GM23338 (cell line): ENCODE results near the gene C14orf119. TPM values are rescaled to one million over a fixed set of nuclear protein-coding genes. Genes with fewer than 3 reads are reported as not detected.

Experiments used
- ATAC-seq: fragments of 200-7000 bp; cut with Tn5 transposase; 3 replicates; pipeline ENCODE4 v1.9.1; 2020
- DNase-seq: peaks from one replicate; pipeline ENCODE4 v3.0.0-alpha.2; 2015; ENCODE audit warnings: low spot score
- H2AFZ ChIP-seq: fragments of 200-600 bp; sonication (generic); 2 replicates; pipeline ENCODE4 v1.8.0; 2016; ENCODE audit warnings: antibody characterized with exemption, mild to moderate bottlenecking, moderate library complexity
- H3F3A ChIP-seq: fragments of 200-600 bp; sonication (generic); replicated peaks from 2 replicates; pipeline ENCODE4 v1.8.0; 2017; ENCODE audit warnings: antibody characterized with exemption, mixed run types, low read depth
- H3K27ac ChIP-seq: fragments of 200-600 bp; sonication (generic); 2 replicates; pipeline ENCODE4 v1.6.1; 2016; ENCODE audit warnings: low read depth
- H3K27me3 ChIP-seq: fragments of 200-600 bp; sonication (generic); 2 replicates; pipeline ENCODE4 v1.8.0; 2016; ENCODE audit warnings: mild to moderate bottlenecking, mixed run types, moderate library complexity; ENCODE audit not compliant: insufficient read depth
- H3K36me3 ChIP-seq: fragments of 200-600 bp; sonication (generic); 2 replicates; pipeline ENCODE4 v1.8.0; 2016; ENCODE audit warnings: mild to moderate bottlenecking; ENCODE audit not compliant: insufficient read depth
- H3K4me1 ChIP-seq: fragments of 200-600 bp; sonication (generic); 2 replicates; pipeline ENCODE4 v1.8.0; 2016; ENCODE audit warnings: mild to moderate bottlenecking, moderate library complexity; ENCODE audit not compliant: insufficient read depth
- H3K4me2 ChIP-seq: fragments of 200-600 bp; sonication (generic); 2 replicates; pipeline ENCODE4 v1.7.1; 2017; ENCODE audit warnings: mixed run types
- H3K4me3 ChIP-seq: fragments of 200-600 bp; sonication (generic); 2 replicates; pipeline ENCODE4 v1.6.1; 2016; ENCODE audit warnings: mixed run types
- H3K79me2 ChIP-seq: fragments of 200-600 bp; sonication (generic); replicated peaks from 2 replicates; pipeline ENCODE4 v1.8.0; 2017; ENCODE audit warnings: mild to moderate bottlenecking; ENCODE audit not compliant: insufficient read depth
- H3K9me2 ChIP-seq: fragments of 200-600 bp; sonication (generic); 2 replicates; pipeline ENCODE4 v1.8.0; 2017; ENCODE audit not compliant: insufficient read depth
- H4K20me1 ChIP-seq: fragments of 200-600 bp; sonication (generic); replicated peaks from 2 replicates; pipeline ENCODE4 v1.8.0; 2017; ENCODE audit warnings: mild to moderate bottlenecking; ENCODE audit not compliant: insufficient read depth
- H3K27ac Mint-ChIP-seq: 2 replicates; pipeline ENCODE4 v1.8.0; 2020; ENCODE audit warnings: inconsistent platforms, mild to moderate bottlenecking, moderate library complexity, mixed read lengths
- H3K27me3 Mint-ChIP-seq: 3 replicates; pipeline ENCODE4 v1.8.0; 2022; ENCODE audit warnings: low read depth, mild to moderate bottlenecking, moderate library complexity, mixed read lengths, inconsistent platforms; ENCODE audit not compliant: insufficient read depth, poor library complexity
- H3K36me3 Mint-ChIP-seq: 3 replicates; pipeline ENCODE4 v1.8.0; 2021; ENCODE audit warnings: low read depth, mild to moderate bottlenecking, inconsistent platforms, moderate library complexity, mixed read lengths
- H3K4me1 Mint-ChIP-seq: 3 replicates; pipeline ENCODE4 v1.8.0; 2020; ENCODE audit warnings: mild to moderate bottlenecking, inconsistent platforms, mixed read lengths
- H3K4me3 Mint-ChIP-seq: 3 replicates; pipeline ENCODE4 v1.8.0; 2021; ENCODE audit warnings: moderate library complexity, mild to moderate bottlenecking, inconsistent platforms, mixed read lengths
- H3K9me3 Mint-ChIP-seq: 3 replicates; pipeline ENCODE4 v1.8.0; 2020; ENCODE audit warnings: moderate library complexity, mild to moderate bottlenecking, inconsistent platforms, mixed read lengths
- CTCF ChIP-seq, 2 experiments: fragments of 200-600 bp in 1 of 2; sonication (generic) in 1 of 2; conservative IDR thresholded peaks; 2 replicates each; pipeline versions ENCODE4 v1.5.1 to v1.6.1; 2016 to 2017; ENCODE audit warnings: antibody characterized with exemption in 2 of 2, low read depth in 2 of 2, mild to moderate bottlenecking in 2 of 2, moderate library complexity in 1 of 2
- JUNB ChIP-seq: IDR thresholded peaks from one replicate; pipeline ENCODE4 v1.6.1; 2016; ENCODE audit warnings: antibody characterized with exemption; ENCODE audit not compliant: unreplicated experiment
- NANOG ChIP-seq: IDR thresholded peaks from 2 replicates; pipeline ENCODE4 v1.6.1; 2016; ENCODE audit warnings: antibody characterized with exemption, borderline replicate concordance
- POLR2AphosphoS5 ChIP-seq: IDR thresholded peaks from 2 replicates; pipeline ENCODE4 v1.6.1; 2016; ENCODE audit warnings: antibody characterized with exemption, low read depth
- ZNF331 ChIP-seq: fragments of 250-450 bp; sonication (Bioruptor Pico); IDR thresholded peaks from 2 replicates; pipeline ENCODE4 v1.5.0; 2020; ENCODE audit warnings: low read depth, mild to moderate bottlenecking, moderate library complexity
- polyA plus RNA-seq: library from polyadenylated mRNA; unstranded; fragments of >200 nt; fragmentation: Nextera tagmentation; extraction: Ambion mirVana; gene quantifications from 2 replicates; pipeline ENCODE4 v1.2.1, GENCODE V29; 2016
- total RNA-seq: library from RNA; depleted of rRNA; stranded (reverse); fragments of >200 nt; shearing (Covaris generic); gene quantifications from 2 replicates; pipeline ENCODE4 v1.2.3, GENCODE V29; 2014
- TF ChIP-seq, protein P1 (sequence below): IDR thresholded peaks from one replicate; pipeline ENCODE4 v1.6.1; 2018; ENCODE audit warnings: antibody characterized with exemption; ENCODE audit not compliant: unreplicated experiment

The C14orf119 gene
- total and polyA plus RNA-seq, 2 experiments from 2014 or later: 49.4 to 118 TPM

GRCh38 chr14:23086565-23086964, 8.7 kb upstream of the C14orf119 start:
- no peak overlapping the region for H3K4me3 Mint-ChIP-seq

More at GRCh38 chr14:23086565-23086964, 8.7 kb upstream of the C14orf119 start:
- DNase-seq: no peak
- Histone ChIP-seq H2AFZ (no peak overlapping the region), H3K4me2 (no peak overlapping the region), H3K9me2 (no peaks in the 10 kb centered on the region), H3K36me3 (peaks cover 68% of the 10 kb centered on the region), H3K27me3 (no peaks in the 10 kb centered on the region), H4K20me1 (peaks cover 42% of the 10 kb centered on the region), H3K27ac (no peak overlapping the region), H3K4me3 (no peak overlapping the region), H3K4me1 (no peaks in the 10 kb centered on the region), H3F3A (no peaks in the 10 kb centered on the region; the same call in 1 of the 2 replicates), H3K79me2 (peaks cover 48% of the 10 kb centered on the region)
- Mint-ChIP-seq H3K4me1 (no peaks in the 10 kb centered on the region), H3K36me3 (peaks cover 85% of the 10 kb centered on the region), H3K9me3 (no peaks in the 10 kb centered on the region), H3K27ac (no peak overlapping the region), H3K27me3 (peaks cover 2% of the 10 kb centered on the region)
- ATAC-seq: no peak
- TF ChIP-seq JUNB (no peak), POLR2AphosphoS5 (no peak), NANOG (no peak), ZNF331 (CRISPR knock-in tag) (no peak), CTCF (conservative IDR thresholded peaks at IDR 0.05; ENCODE audit: low read depth in 2 of 2) (no peak)
- TF ChIP-seq, protein P1, sequence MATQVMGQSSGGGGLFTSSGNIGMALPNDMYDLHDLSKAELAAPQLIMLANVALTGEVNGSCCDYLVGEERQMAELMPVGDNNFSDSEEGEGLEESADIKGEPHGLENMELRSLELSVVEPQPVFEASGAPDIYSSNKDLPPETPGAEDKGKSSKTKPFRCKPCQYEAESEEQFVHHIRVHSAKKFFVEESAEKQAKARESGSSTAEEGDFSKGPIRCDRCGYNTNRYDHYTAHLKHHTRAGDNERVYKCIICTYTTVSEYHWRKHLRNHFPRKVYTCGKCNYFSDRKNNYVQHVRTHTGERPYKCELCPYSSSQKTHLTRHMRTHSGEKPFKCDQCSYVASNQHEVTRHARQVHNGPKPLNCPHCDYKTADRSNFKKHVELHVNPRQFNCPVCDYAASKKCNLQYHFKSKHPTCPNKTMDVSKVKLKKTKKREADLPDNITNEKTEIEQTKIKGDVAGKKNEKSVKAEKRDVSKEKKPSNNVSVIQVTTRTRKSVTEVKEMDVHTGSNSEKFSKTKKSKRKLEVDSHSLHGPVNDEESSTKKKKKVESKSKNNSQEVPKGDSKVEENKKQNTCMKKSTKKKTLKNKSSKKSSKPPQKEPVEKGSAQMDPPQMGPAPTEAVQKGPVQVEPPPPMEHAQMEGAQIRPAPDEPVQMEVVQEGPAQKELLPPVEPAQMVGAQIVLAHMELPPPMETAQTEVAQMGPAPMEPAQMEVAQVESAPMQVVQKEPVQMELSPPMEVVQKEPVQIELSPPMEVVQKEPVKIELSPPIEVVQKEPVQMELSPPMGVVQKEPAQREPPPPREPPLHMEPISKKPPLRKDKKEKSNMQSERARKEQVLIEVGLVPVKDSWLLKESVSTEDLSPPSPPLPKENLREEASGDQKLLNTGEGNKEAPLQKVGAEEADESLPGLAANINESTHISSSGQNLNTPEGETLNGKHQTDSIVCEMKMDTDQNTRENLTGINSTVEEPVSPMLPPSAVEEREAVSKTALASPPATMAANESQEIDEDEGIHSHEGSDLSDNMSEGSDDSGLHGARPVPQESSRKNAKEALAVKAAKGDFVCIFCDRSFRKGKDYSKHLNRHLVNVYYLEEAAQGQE: no peak
